Tibial nerve (tissue), 3 donors: ENCODE measurements around the gene MEA1.

Experiments
- CTCF ChIP-seq, 5 experiments: fragments of 200-600 bp in 3 of 5; fragments of 450-650 bp in 2 of 5; sonication (generic) in 3 of 5; IDR thresholded peaks; one replicate each; pipeline ENCODE4 v1.5.1; 2016 to 2019; ENCODE audit warnings: antibody characterized with exemption in 5 of 5, mild to moderate bottlenecking in 3 of 5, moderate library complexity in 2 of 5
- POLR2A ChIP-seq, 2 donors: fragments of 450-650 bp; IDR thresholded peaks; one replicate each; pipeline ENCODE4 v1.6.1; 2017; ENCODE audit warnings: antibody characterized with exemption in 2 of 2, mild to moderate bottlenecking in 2 of 2, moderate library complexity in 2 of 2

DNA sequence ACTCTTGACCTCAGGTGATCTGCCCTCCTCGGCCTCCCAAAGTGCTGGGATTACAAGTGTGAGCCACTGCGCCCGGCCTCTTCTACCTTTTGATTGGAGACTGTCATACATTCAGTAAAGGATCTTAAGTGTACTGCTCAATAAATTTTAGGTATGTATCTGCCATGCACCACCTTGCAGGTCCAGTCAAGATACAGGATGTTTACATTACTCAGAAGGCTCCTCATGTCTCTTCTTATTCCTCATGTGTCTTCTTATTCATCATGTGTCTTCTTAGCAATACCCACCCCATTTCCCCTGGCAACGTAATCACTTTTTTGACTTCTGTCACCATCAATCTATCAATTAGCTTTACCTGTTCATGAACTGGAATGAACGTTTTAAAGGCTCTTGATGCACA lies 7.9 kb downstream of the MEA1 start:
- no peak for TF ChIP-seq POLR2A (IDR thresholded peaks at IDR 0.05)
- no peak for TF ChIP-seq CTCF (IDR thresholded peaks at IDR 0.05)
